ENCODE measurements around the gene BICDL1.

The BICDL1 gene

DNA sequence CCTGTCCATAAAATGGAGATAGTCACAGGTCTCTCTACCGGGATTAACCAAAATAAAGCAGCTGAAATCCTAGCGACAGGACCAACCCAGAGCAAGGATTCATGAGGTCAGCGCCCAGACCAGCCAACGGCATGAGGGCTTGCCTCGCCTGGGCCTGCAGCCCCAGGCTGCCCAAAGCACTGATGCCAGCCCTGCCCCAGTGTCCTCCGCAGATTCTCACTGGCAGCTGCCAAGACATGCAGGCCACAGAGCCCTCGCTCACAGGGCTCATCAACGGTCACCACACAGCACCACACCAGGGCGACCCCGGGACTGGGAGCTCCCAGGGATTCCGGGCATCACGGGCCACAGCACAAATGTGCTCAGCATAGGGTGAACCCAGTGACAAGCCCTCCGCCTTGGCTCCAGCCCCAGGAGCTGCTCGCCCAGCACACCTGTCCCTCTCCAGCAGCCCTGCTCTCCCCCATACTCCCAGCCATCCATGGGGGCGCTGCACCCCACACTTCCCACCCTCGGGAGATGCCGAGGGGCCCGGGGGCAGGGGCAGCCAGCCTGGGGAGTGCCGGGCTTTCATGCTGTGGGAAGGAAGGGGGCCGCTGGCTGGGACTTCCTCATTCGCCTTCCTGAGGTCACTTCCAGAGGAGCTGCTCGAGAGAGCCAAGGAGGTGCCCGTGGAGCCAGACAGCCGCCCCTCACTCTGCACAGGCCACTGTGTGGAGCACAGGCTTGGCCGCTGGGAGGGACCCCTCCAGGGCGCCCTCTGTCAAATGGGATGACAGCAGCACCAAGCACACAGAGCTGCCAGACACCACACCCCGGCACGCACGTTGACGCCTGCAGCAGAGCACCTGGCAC is 113.4 kb downstream of the BICDL1 start:
- DNase-seq: no peak

DNA sequence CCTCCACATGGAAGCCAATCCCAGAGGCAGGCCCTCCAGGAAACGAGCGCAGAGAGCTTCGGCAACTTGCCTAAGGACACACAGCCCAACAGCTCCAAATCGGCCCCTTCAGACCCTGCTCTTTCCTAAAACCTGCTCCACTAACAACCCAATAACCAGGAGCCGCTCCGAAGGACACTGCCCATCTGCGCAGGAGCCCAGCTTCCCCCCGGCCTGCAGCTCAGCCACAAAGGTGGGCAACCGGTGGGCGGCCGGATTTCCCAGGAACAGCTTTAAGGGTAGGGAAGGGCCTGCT is 114.0 kb downstream of the BICDL1 start:
- DNase-seq: no peak

DNA sequence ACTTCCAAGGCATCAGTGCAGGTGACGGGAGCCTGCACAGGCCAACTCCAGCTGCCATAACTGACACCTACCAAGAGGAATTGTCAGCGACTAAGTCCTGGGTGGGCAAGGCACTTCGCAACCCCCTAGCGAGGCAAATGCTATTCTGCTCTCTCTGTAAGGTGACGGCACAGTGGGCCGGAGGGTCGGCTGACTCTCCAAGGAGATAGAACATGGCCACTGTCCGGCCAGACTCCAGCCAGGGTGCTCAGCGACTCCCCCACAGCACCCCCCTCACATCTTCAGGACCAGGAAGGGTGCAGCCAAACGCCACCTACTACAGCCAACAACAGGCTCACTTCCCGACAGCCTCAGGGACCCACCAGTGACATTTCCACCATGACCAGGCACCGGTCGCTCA is 114.3 kb downstream of the BICDL1 start:
- DNase-seq: no peak

DNA sequence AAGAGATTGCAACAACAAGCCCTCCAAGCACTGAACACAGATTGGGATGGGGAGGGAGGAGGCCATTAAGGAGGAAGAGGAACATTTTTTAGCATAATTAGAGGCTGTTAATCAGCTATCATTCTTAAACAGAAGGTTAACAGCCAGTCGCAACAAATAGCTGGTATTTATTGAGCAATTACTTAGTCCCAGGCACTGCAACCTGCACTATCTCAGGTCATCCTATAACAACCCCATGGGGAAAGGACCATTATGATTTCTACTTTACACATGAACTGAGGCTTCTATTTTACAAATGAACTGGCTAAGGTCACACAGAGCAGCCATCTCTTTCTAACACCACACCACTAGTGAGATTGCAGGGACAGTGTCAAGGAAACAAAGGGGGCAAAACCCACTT is 117.1 kb downstream of the BICDL1 start:
- DNase-seq: no peak

DNA sequence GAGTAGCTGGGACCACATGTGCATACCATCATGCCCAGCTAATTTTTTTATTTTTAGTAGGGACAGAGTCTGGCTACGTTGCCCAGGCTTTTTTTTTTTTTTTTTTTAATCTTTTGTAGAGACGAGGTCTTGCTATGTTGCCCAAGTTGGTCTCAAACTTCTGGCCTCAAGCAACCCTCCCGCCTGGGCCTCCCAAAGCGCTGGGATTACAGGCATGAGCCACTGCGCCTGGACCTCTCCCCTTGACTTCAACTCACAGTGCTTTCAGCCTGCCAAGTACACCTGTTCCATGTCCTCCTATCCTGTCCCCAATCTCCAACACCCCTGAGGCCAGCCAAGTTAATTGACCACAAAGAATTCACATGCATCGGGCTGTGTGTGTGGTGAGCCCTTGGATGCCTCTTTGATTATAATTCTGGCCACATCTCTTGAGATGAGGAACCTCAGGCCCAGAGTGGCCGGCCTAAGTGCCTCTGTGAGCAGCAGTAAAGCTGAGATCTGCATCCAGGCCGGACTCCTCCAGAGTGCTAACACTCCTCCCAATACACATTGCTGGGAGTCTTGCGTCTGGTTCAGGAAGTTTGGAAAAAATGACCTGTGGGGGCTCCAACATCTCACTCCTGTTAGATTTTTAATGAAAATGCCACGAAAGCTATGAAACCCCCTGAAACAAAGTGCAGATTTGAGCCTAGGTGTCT is 120.7 kb downstream of the BICDL1 start:
- DNase-seq: no peak

DNA sequence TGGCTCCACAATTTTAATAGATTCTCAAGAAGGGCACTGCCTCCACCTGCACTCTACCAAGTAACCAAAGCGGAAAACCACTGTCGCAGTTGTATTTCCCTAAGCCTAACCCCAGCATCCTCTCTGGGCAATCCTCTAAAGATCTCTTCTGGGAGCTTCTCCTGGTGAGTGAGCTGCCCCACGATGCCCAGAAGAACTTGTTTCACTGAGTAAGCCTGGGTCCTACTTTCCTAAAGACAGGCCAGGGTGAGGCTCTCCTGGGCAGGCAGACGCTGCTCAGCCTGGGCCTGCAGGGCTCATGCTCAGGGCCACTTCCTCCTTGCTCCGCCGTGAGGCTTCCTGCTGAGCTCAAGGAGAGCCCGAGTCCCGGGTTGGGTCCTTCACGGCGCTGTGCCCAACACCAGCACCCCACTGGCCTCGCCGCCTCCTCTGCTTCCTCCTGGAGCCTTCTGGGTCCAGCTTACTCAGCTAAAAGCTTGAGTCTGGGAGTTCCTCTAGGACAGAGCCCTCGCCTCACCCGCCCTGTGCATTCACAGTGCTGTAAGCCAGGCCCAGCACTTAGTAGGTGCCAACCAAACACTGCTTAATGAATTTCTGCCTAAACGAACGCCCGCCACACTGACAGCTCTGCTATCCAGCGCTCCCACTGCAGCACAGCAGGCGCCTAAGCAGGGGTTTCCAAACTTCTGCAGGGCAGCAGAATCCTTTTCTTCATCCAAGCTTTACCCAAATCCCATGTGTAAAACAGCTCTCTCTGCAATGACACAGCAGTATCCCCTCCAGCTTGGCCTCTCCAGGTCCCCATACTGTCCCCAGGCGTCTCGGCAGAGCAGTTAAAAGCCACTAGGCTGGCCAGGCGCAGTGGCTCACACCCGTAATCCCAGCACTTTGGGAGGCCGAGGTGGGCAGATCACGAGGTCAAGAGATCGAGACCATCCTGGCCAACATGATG is 121.8 kb downstream of the BICDL1 start:
- no peak for DNase-seq

- no peak for DNase-seq
Measured at GRCh38 chr12:120115066-120115465, 126.0 kb downstream of the BICDL1 start.

DNA sequence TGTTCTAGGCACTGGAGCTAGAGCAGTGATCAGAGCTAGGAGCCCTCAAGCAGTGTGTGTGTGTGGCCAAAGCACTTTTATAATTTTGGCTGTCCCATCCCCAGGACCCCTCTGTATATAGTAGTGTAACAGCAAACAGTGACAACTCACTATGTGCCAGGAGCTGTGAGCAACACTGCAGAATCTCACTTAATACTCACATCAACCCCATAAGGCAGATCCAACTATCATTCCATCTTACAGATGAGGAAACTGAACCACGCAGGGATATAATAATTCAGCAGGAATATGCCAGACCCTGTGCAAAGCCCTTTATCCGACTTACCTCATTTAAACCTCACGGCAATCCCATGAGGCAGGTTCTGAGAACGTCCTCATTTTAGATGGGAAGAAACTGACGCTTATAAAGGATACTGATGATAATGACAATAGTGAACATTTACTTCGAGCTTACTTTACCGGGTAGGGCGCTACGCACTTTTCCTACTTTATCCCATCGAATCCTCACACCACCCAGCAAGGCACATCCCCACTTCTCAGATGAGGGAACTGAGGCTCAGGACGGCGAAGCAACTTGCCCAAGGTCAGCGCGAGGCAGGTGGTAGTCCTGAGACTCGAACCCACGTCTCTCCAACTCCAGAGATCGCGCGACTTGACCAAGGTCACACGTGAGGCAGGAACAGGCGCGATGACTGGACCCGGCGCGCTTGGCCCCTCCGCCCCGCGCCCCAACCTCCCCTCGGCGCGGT is 126.8 kb downstream of the BICDL1 start:
- no peak for DNase-seq

DNA sequence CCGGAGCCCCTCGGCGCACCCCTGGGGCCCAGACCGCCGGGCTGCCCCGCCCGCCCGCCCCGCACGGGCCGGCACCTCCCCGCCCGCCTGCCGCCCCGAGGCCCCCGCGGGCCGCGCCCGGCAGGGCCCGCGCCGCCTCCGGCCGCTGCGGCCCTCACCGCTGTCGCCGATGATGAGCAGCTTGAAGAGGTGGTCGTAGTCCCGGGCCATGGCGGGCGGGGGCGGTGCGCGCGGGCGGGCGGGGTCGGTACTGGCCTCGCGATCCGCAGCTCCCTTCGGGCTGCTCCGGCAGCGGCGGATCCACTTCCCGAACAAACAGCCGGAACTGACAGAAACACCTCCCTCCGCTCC is 127.4 kb downstream of the BICDL1 start, which contains the start of gene RAB35:
Gene RAB35, minus strand, starts transcription at position 313 of the 351 bp plus-strand sequence. Its CDS starts 103 bp downstream, at position 210.
- DNase-seq: no peak

DNA sequence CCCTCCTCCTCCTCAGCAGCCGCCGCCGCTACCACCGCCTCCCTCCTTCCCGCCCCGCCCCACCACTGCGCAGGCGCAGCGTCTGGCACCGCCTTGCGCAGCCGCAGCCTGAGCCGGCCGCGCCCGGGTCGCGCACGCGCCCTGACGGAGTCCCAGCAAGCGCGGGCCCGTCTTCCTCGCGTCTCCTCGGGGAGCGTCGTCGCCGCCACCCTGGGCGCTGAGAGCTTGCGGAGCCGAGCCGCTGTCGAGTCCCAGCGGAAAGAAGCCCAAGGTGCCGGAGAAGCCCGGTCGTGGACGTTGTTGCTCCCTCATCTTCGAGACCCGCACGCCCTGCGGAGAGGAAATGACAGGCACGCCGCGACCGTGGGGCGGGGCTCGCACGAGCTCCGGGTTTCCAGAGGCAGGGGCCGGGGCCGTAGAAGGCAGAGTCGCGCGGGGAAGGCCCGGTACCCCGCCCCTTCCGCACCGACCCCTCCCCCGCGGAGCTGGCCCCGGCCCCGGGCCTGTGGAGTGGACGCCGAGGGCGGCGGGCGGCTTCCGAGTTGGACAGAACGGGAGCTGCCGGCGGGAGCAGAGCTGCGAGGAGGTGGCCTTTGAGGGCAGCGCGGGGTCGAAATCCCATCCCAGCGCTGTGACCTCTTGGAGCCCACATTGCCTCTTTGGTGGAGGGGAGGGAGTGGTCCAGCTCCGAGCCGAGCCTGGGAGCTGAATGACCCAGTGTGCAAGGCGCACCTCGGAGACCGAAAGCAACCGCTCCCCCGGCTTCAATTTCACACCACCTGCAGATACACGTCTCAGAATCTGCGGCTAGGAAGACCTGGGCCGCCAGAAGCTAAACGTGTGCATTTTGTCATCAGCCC is 128.0 kb downstream of the BICDL1 start:
- peak; percentile 83 for DNase-seq

GRCh38 chr12:120117961-120118320 is 128.9 kb downstream of the BICDL1 start:
- DNase-seq: no peak

DNA sequence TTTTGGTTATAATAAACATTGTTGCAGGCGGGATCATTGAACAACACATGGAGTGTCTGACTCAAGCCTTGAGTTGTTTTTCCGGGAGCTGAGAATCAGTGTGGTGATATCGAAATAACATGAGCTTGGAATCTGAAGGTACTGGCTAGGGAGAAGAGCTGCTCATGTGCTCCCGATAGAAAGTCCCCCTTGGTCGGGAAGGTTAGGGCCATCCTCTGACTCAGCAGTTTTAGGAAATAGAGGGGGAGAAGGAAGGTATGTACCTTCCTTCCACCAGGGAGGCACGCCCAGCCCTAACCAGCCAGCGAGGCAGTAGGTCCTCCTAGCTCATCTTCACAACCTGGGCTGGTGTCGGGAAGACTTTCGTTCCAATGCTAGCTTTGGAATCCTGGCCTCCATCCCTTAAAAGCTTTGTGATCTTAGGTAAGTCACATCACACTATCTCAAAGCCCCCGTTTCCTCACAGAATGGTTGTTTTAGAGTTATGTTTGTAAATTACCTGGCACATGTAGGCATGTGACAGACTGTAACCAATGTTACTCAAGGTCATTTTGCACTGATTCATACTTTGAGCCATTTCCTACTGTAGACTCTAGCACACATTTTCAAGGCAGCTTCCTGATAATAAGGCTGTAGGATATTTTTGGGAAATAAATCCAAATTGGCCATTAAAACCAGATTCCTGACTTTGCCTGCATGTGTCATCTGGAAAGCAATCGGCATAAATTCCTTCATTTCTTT is 129.5 kb downstream of the BICDL1 start:
- no peak for DNase-seq

DNA sequence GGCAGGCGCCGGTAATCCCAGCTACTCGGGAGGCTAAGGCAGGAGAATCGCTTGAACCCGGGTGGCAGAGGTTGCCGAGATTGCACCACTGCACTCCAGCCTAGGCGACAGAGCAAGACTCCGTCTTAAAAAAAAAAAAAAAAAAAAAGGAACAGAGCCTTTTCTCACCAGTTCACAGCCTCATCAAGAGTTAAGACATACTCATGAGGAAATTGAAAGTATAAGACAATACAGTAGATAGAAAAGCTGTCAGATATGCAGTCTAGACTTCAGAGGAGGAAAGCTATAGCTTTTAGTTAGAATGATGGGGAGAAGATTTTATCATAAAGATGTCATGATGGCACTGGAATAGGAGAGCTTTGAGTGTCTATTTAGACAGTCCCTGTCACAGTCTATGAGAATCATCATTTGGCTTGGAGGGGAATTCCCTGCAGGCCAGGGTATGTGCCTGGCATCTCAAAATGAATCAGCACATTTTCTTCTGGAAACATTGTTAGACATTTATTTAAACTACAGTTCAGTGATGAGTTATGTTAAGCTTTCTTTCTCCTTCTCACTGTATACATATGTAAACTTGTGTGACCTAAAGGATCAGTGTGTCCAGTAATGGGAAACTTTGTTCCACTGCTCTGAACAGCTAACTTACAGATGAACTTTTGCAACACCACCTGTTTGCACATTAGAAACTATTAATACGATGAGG is 130.4 kb downstream of the BICDL1 start:
- no peak for DNase-seq

DNA sequence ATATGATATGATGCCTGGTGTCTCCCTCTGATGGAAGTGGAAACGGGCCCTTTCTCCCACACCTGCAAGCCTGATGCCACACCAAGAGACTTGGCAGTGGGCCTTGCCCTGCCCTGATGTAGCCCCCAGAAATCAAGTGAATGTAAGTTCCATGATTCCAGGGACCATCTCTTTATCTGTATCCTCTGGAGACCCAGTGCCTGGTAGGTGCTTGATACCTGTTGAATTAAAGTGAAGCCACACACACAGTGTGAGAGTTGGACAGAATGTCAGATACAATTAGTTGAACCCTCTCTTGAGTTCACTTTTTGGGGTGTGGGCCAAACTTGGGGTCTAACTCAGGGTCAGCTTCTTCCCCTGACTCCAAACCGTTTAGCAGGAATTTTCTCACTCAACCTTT is 132.3 kb downstream of the BICDL1 start:
- DNase-seq: no peak

GRCh38 chr12:120121766-120122293 is 132.8 kb downstream of the BICDL1 start:
- DNase-seq: no peak

- no peak for DNase-seq
Measured at GRCh38 chr12:120125029-120125428, 136.0 kb downstream of the BICDL1 start.

DNA sequence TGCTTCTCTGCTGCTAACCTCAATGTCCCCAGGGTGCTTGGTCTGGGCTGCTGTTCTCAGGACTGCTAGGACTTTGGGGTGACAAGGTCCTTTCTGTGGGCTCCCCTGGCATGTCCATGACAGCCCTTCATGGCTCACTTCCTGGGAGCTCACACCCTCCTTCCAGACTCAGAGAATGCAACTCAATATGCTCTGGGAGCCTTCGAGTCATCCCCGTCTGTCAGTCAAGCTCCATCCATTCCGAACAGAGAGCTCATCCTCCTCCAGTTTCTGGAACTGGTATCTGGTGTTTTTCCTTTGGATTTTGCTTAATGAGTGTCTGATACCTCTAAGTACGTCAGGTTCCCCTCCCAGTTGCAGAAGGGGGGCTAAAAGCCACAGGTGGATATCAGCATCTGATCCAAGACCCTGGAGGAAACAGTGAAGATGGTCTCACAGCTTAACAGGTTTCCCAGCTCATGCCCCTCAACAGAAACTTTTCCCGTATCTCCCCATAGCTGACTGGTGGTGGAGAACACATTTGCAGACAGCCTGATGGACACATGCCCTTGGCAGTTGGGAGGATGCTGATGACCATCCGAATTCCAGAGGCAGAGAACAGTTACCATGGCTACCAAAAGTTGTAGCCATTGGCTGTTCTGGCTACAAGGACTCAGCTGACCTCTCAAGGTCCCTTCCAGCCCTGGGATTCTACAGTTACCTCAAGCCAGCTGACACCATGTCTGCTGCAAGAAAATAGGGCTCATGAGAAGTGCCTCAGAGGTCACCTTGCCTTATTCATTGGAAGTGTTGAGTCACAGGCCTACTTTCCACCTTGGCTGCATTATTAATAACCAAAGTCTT is 137.0 kb downstream of the BICDL1 start:
- no peak for DNase-seq

GRCh38 chr12:120126635-120127005 is 137.6 kb downstream of the BICDL1 start:
- no peak for DNase-seq

GRCh38 chr12:120130011-120130410 is 141.0 kb downstream of the BICDL1 start:
- no peak for DNase-seq

All from NCI-H526 treated with DMSO at 0.1 percent for 48 hours (cell line).